GM23338 (cell line): ENCODE data around the gene OST4. TPM values are rescaled to one million over a fixed set of nuclear protein-coding genes. Genes with fewer than 3 reads are reported as not detected.

Experiments used
- ATAC-seq: fragments of 200-7000 bp; cut with Tn5 transposase; 3 replicates; pipeline ENCODE4 v1.9.1; 2020
- DNase-seq: peaks from one replicate; pipeline ENCODE4 v3.0.0-alpha.2; 2015; ENCODE audit warnings: low spot score
- H2AFZ ChIP-seq: fragments of 200-600 bp; sonication (generic); 2 replicates; pipeline ENCODE4 v1.8.0; 2016; ENCODE audit warnings: antibody characterized with exemption, mild to moderate bottlenecking, moderate library complexity
- H3F3A ChIP-seq: fragments of 200-600 bp; sonication (generic); replicated peaks from 2 replicates; pipeline ENCODE4 v1.8.0; 2017; ENCODE audit warnings: antibody characterized with exemption, mixed run types, low read depth
- H3K27ac ChIP-seq: fragments of 200-600 bp; sonication (generic); 2 replicates; pipeline ENCODE4 v1.6.1; 2016; ENCODE audit warnings: low read depth
- H3K27me3 ChIP-seq: fragments of 200-600 bp; sonication (generic); 2 replicates; pipeline ENCODE4 v1.8.0; 2016; ENCODE audit warnings: mild to moderate bottlenecking, mixed run types, moderate library complexity; ENCODE audit not compliant: insufficient read depth
- H3K36me3 ChIP-seq: fragments of 200-600 bp; sonication (generic); 2 replicates; pipeline ENCODE4 v1.8.0; 2016; ENCODE audit warnings: mild to moderate bottlenecking; ENCODE audit not compliant: insufficient read depth
- H3K4me1 ChIP-seq: fragments of 200-600 bp; sonication (generic); 2 replicates; pipeline ENCODE4 v1.8.0; 2016; ENCODE audit warnings: mild to moderate bottlenecking, moderate library complexity; ENCODE audit not compliant: insufficient read depth
- H3K4me2 ChIP-seq: fragments of 200-600 bp; sonication (generic); 2 replicates; pipeline ENCODE4 v1.7.1; 2017; ENCODE audit warnings: mixed run types
- H3K4me3 ChIP-seq: fragments of 200-600 bp; sonication (generic); 2 replicates; pipeline ENCODE4 v1.6.1; 2016; ENCODE audit warnings: mixed run types
- H3K79me2 ChIP-seq: fragments of 200-600 bp; sonication (generic); replicated peaks from 2 replicates; pipeline ENCODE4 v1.8.0; 2017; ENCODE audit warnings: mild to moderate bottlenecking; ENCODE audit not compliant: insufficient read depth
- H3K9me2 ChIP-seq: fragments of 200-600 bp; sonication (generic); 2 replicates; pipeline ENCODE4 v1.8.0; 2017; ENCODE audit not compliant: insufficient read depth
- H4K20me1 ChIP-seq: fragments of 200-600 bp; sonication (generic); replicated peaks from 2 replicates; pipeline ENCODE4 v1.8.0; 2017; ENCODE audit warnings: mild to moderate bottlenecking; ENCODE audit not compliant: insufficient read depth
- H3K27ac Mint-ChIP-seq: 2 replicates; pipeline ENCODE4 v1.8.0; 2020; ENCODE audit warnings: inconsistent platforms, mild to moderate bottlenecking, moderate library complexity, mixed read lengths
- H3K27me3 Mint-ChIP-seq: 3 replicates; pipeline ENCODE4 v1.8.0; 2022; ENCODE audit warnings: low read depth, mild to moderate bottlenecking, moderate library complexity, mixed read lengths, inconsistent platforms; ENCODE audit not compliant: insufficient read depth, poor library complexity
- H3K36me3 Mint-ChIP-seq: 3 replicates; pipeline ENCODE4 v1.8.0; 2021; ENCODE audit warnings: low read depth, mild to moderate bottlenecking, inconsistent platforms, moderate library complexity, mixed read lengths
- H3K4me1 Mint-ChIP-seq: 3 replicates; pipeline ENCODE4 v1.8.0; 2020; ENCODE audit warnings: mild to moderate bottlenecking, inconsistent platforms, mixed read lengths
- H3K4me3 Mint-ChIP-seq: 3 replicates; pipeline ENCODE4 v1.8.0; 2021; ENCODE audit warnings: moderate library complexity, mild to moderate bottlenecking, inconsistent platforms, mixed read lengths
- H3K9me3 Mint-ChIP-seq: 3 replicates; pipeline ENCODE4 v1.8.0; 2020; ENCODE audit warnings: moderate library complexity, mild to moderate bottlenecking, inconsistent platforms, mixed read lengths
- CREB1 ChIP-seq: fragments of 250-450 bp; sonication (Bioruptor Pico); IDR thresholded peaks from 2 replicates; pipeline ENCODE4 v1.5.0; 2020; ENCODE audit warnings: low read depth, mild to moderate bottlenecking, moderate library complexity
- CTCF ChIP-seq, 2 experiments: fragments of 200-600 bp in 1 of 2; sonication (generic) in 1 of 2; conservative IDR thresholded peaks; 2 replicates each; pipeline versions ENCODE4 v1.5.1 to v1.6.1; 2016 to 2017; ENCODE audit warnings: antibody characterized with exemption in 2 of 2, low read depth in 2 of 2, mild to moderate bottlenecking in 2 of 2, moderate library complexity in 1 of 2
- EZH2 ChIP-seq: fragments of 200-600 bp; sonication (generic); IDR thresholded peaks from one replicate; pipeline ENCODE4 v1.8.0; 2017; ENCODE audit warnings: antibody characterized with exemption, mild to moderate bottlenecking, low read depth; ENCODE audit not compliant: unreplicated experiment
- EZH2phosphoT487 ChIP-seq: fragments of 200-600 bp; sonication (generic); IDR thresholded peaks from one replicate; pipeline ENCODE4 v1.8.1; 2018; ENCODE audit warnings: antibody characterized with exemption; ENCODE audit not compliant: unreplicated experiment
- JUNB ChIP-seq: IDR thresholded peaks from one replicate; pipeline ENCODE4 v1.6.1; 2016; ENCODE audit warnings: antibody characterized with exemption; ENCODE audit not compliant: unreplicated experiment
- NANOG ChIP-seq: IDR thresholded peaks from 2 replicates; pipeline ENCODE4 v1.6.1; 2016; ENCODE audit warnings: antibody characterized with exemption, borderline replicate concordance
- POLR2AphosphoS5 ChIP-seq: IDR thresholded peaks from 2 replicates; pipeline ENCODE4 v1.6.1; 2016; ENCODE audit warnings: antibody characterized with exemption, low read depth
- STAT1 ChIP-seq: IDR thresholded peaks from one replicate; pipeline ENCODE4 v1.6.1; 2016; ENCODE audit warnings: antibody characterized with exemption; ENCODE audit not compliant: unreplicated experiment
- ZNF331 ChIP-seq: fragments of 250-450 bp; sonication (Bioruptor Pico); IDR thresholded peaks from 2 replicates; pipeline ENCODE4 v1.5.0; 2020; ENCODE audit warnings: low read depth, mild to moderate bottlenecking, moderate library complexity
- polyA plus RNA-seq: library from polyadenylated mRNA; unstranded; fragments of >200 nt; fragmentation: Nextera tagmentation; extraction: Ambion mirVana; gene quantifications from 2 replicates; pipeline ENCODE4 v1.2.1, GENCODE V29; 2016
- total RNA-seq: library from RNA; depleted of rRNA; stranded (reverse); fragments of >200 nt; shearing (Covaris generic); gene quantifications from 2 replicates; pipeline ENCODE4 v1.2.3, GENCODE V29; 2014
- TF ChIP-seq, protein P1 (sequence below): IDR thresholded peaks from 2 replicates; pipeline ENCODE4 v1.6.1; 2016; ENCODE audit warnings: antibody characterized with exemption
- TF ChIP-seq, protein P2 (sequence below): IDR thresholded peaks from one replicate; pipeline ENCODE4 v1.6.1; 2018; ENCODE audit warnings: antibody characterized with exemption; ENCODE audit not compliant: unreplicated experiment
- TF ChIP-seq, protein P3 (sequence below): fragments of 250-450 bp; sonication (Bioruptor Pico); IDR thresholded peaks from 2 replicates; pipeline ENCODE4 v1.5.0; 2020; ENCODE audit warnings: mild to moderate bottlenecking, moderate library complexity

Gene OST4
- total and polyA plus RNA-seq, 2 experiments from 2014 or later, result 226 to 568 TPM

DNA sequence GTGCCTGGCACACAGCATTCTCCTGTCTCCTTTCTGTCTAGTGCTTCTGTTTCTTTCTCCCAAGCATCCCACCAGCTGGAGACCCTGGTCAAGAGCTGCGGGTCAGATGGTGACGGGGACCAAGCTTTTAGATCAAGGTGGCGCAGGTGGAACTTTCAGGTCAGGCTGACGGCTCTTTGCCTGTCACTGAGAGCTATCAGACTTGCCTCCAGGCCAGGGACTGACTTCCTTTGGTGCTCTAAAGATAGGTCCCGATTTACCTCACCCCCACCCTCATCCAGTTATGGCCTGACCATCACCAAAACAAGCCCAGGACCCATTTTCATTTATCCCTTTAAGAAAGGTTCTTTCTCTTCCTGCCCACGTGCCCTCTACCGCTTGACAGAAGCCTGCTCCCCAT is 5.8 kb upstream of the OST4 start:
- DNase-seq (no peak), ATAC-seq (no peak)
- H3K27ac Mint-ChIP-seq, result no peak overlapping the region
- H3K4me1 ChIP-seq, result peaks cover 14% of the 10 kb centered on the region
- no peaks in the 10 kb centered on the region for H3K9me2 ChIP-seq
- H3K36me3 ChIP-seq, result no peaks in the 10 kb centered on the region
- H2AFZ ChIP-seq, result no peak overlapping the region
- H4K20me1 ChIP-seq, result no peaks in the 10 kb centered on the region
- H3F3A ChIP-seq, result peaks cover 4% of the 10 kb centered on the region; the same call in 1 of the 2 replicates
- H3K9me3 Mint-ChIP-seq, result no peaks in the 10 kb centered on the region
- TF ChIP-seq EZH2, result no peak
- TF ChIP-seq POLR2AphosphoS5, result no peak
- TF ChIP-seq ZNF331 (CRISPR knock-in tag), result no peak
- no peak for TF ChIP-seq NANOG
- no peak for TF ChIP-seq CTCF (conservative IDR thresholded peaks at IDR 0.05; ENCODE audit: low read depth in 2 of 2)
- TF ChIP-seq EZH2phosphoT487, result no peak
- TF ChIP-seq, protein P1, sequence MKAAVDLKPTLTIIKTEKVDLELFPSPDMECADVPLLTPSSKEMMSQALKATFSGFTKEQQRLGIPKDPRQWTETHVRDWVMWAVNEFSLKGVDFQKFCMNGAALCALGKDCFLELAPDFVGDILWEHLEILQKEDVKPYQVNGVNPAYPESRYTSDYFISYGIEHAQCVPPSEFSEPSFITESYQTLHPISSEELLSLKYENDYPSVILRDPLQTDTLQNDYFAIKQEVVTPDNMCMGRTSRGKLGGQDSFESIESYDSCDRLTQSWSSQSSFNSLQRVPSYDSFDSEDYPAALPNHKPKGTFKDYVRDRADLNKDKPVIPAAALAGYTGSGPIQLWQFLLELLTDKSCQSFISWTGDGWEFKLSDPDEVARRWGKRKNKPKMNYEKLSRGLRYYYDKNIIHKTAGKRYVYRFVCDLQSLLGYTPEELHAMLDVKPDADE, result no peak
- TF ChIP-seq CREB1 (CRISPR knock-in tag), result no peak
- TF ChIP-seq, protein P2, sequence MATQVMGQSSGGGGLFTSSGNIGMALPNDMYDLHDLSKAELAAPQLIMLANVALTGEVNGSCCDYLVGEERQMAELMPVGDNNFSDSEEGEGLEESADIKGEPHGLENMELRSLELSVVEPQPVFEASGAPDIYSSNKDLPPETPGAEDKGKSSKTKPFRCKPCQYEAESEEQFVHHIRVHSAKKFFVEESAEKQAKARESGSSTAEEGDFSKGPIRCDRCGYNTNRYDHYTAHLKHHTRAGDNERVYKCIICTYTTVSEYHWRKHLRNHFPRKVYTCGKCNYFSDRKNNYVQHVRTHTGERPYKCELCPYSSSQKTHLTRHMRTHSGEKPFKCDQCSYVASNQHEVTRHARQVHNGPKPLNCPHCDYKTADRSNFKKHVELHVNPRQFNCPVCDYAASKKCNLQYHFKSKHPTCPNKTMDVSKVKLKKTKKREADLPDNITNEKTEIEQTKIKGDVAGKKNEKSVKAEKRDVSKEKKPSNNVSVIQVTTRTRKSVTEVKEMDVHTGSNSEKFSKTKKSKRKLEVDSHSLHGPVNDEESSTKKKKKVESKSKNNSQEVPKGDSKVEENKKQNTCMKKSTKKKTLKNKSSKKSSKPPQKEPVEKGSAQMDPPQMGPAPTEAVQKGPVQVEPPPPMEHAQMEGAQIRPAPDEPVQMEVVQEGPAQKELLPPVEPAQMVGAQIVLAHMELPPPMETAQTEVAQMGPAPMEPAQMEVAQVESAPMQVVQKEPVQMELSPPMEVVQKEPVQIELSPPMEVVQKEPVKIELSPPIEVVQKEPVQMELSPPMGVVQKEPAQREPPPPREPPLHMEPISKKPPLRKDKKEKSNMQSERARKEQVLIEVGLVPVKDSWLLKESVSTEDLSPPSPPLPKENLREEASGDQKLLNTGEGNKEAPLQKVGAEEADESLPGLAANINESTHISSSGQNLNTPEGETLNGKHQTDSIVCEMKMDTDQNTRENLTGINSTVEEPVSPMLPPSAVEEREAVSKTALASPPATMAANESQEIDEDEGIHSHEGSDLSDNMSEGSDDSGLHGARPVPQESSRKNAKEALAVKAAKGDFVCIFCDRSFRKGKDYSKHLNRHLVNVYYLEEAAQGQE, result no peak
- TF ChIP-seq, protein P3, sequence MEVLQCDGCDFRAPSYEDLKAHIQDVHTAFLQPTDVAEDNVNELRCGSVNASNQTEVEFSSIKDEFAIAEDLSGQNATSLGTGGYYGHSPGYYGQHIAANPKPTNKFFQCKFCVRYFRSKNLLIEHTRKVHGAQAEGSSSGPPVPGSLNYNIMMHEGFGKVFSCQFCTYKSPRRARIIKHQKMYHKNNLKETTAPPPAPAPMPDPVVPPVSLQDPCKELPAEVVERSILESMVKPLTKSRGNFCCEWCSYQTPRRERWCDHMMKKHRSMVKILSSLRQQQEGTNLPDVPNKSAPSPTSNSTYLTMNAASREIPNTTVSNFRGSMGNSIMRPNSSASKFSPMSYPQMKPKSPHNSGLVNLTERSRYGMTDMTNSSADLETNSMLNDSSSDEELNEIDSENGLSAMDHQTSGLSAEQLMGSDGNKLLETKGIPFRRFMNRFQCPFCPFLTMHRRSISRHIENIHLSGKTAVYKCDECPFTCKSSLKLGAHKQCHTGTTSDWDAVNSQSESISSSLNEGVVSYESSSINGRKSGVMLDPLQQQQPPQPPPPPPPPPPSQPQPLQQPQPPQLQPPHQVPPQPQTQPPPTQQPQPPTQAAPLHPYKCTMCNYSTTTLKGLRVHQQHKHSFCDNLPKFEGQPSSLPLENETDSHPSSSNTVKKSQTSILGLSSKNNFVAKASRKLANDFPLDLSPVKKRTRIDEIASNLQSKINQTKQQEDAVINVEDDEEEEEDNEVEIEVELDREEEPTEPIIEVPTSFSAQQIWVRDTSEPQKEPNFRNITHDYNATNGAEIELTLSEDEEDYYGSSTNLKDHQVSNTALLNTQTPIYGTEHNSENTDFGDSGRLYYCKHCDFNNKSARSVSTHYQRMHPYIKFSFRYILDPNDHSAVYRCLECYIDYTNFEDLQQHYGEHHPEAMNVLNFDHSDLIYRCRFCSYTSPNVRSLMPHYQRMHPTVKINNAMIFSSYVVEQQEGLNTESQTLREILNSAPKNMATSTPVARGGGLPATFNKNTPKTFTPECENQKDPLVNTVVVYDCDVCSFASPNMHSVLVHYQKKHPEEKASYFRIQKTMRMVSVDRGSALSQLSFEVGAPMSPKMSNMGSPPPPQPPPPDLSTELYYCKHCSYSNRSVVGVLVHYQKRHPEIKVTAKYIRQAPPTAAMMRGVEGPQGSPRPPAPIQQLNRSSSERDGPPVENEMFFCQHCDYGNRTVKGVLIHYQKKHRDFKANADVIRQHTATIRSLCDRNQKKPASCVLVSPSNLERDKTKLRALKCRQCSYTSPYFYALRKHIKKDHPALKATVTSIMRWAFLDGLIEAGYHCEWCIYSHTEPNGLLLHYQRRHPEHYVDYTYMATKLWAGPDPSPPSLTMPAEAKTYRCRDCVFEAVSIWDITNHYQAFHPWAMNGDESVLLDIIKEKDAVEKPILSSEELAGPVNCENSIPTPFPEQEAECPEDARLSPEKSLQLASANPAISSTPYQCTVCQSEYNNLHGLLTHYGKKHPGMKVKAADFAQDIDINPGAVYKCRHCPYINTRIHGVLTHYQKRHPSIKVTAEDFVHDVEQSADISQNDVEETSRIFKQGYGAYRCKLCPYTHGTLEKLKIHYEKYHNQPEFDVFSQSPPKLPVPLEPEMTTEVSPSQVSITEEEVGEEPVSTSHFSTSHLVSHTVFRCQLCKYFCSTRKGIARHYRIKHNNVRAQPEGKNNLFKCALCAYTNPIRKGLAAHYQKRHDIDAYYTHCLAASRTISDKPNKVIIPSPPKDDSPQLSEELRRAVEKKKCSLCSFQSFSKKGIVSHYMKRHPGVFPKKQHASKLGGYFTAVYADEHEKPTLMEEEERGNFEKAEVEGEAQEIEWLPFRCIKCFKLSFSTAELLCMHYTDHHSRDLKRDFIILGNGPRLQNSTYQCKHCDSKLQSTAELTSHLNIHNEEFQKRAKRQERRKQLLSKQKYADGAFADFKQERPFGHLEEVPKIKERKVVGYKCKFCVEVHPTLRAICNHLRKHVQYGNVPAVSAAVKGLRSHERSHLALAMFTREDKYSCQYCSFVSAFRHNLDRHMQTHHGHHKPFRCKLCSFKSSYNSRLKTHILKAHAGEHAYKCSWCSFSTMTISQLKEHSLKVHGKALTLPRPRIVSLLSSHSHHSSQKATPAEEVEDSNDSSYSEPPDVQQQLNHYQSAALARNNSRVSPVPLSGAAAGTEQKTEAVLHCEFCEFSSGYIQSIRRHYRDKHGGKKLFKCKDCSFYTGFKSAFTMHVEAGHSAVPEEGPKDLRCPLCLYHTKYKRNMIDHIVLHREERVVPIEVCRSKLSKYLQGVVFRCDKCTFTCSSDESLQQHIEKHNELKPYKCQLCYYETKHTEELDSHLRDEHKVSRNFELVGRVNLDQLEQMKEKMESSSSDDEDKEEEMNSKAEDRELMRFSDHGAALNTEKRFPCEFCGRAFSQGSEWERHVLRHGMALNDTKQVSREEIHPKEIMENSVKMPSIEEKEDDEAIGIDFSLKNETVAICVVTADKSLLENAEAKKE (CRISPR knock-in tag), result no peak
- no peak for TF ChIP-seq JUNB
- no peak for TF ChIP-seq STAT1
- peaks cover 27% of the 10 kb centered on the region for H3K4me1 Mint-ChIP-seq
- H3K36me3 Mint-ChIP-seq, result no peaks in the 10 kb centered on the region
- H3K27me3 Mint-ChIP-seq, result peaks cover 20% of the 10 kb centered on the region
- no peak overlapping the region for H3K27ac ChIP-seq
- no peaks in the 10 kb centered on the region for H3K27me3 ChIP-seq
- no peak overlapping the region; the same call in 2 of the 3 replicates for H3K4me3 Mint-ChIP-seq
- no peaks in the 10 kb centered on the region for H3K79me2 ChIP-seq
- no peak overlapping the region for H3K4me2 ChIP-seq
- H3K4me3 ChIP-seq, result no peak overlapping the region
